22Rv1 (cell line): ENCODE measurements around the gene FGR.

Experiments used
- H3K27ac ChIP-seq: fragments of 450-650 bp; 2 replicates; pipeline ENCODE4 v1.5.1; 2017
- ZFX ChIP-seq: fragments of 450-650 bp; IDR thresholded peaks from 2 replicates; pipeline ENCODE4 v1.6.1; 2017; ENCODE audit warnings: antibody characterized with exemption, borderline replicate concordance
- TF ChIP-seq, protein P1 (sequence below): fragments of 450-650 bp; IDR thresholded peaks from 2 replicates; pipeline ENCODE4 v1.5.1; 2017; ENCODE audit warnings: mild to moderate bottlenecking

FGR gene

DNA sequence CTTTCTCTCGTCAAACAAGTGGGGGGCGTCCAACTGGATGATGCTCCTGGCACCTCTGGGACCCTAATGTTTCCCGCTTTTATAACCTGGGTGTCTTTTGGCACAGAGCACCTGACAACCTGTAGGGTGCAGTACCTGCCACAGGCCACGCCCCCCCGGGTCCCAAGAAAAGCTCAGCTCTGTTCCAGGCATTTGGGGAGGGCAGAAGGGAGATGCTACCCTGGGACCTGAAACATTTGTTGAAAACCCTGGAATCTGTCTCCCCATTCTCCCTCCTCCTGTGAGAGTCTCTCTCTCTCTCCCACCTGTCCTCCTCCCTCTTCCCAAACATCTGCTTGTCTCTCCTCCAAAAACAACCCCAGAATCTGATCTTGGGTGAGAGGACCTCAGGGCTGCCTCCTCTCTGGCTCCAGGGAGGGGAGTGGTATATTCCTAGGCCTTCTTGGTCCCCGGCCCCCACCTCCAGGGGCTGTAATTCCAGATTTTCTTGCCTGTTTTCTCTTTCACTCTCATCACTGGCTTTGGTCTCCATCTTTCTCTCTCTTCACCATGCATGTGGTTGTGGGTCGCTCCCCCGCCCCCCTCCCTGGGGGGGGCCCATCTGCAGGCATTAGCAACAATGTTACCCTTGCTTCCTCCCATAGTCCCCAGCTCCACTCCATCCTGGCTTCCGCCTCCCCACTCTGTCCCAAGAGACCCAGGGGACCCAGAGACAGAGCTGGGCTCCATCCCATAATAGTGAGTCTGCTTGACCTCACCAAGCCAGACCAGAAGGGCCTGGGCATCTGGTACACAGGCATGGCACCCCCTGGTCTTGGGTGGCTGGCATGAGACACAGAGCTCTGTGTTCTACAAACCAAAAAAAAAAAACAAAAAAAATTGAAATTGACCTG lies 35.1 kb downstream of the FGR start:
- no peak overlapping the region for H3K27ac ChIP-seq
- TF ChIP-seq, protein P1, sequence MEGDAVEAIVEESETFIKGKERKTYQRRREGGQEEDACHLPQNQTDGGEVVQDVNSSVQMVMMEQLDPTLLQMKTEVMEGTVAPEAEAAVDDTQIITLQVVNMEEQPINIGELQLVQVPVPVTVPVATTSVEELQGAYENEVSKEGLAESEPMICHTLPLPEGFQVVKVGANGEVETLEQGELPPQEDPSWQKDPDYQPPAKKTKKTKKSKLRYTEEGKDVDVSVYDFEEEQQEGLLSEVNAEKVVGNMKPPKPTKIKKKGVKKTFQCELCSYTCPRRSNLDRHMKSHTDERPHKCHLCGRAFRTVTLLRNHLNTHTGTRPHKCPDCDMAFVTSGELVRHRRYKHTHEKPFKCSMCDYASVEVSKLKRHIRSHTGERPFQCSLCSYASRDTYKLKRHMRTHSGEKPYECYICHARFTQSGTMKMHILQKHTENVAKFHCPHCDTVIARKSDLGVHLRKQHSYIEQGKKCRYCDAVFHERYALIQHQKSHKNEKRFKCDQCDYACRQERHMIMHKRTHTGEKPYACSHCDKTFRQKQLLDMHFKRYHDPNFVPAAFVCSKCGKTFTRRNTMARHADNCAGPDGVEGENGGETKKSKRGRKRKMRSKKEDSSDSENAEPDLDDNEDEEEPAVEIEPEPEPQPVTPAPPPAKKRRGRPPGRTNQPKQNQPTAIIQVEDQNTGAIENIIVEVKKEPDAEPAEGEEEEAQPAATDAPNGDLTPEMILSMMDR: no peak
- TF ChIP-seq ZFX: no peak

DNA sequence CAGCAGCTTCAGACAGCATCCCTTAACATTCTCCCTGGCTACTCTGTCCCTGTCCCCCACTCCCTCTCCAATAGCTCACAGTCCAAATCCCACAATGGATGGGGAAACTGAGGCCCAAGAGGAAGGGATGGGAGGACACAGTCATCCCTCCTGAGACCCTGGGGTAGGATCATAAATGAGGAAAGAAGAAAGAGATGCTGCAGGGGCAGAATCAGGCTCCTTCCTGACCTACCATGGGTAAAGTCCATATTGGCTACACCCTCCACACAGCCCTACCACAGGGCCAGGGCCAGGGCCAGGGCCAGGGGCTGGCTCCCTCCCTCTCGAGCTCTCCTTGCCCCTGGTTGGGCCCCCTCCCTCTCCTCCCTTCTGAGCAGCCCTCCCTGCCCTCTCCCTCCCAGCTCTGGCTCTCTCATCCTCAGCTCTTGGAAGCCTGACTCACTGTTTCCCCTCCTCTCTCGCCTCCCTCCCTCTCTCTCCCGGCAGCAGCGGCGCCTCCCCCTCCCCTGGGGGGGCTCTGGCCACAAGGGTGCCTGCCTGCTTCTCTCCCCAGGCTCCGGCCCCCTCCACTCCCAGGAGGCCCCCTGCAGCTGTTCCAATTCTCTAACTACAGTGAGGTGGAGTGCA lies 36.0 kb downstream of the FGR start:
- no peak overlapping the region for H3K27ac ChIP-seq
- TF ChIP-seq, protein P1: no peak
- no peak for TF ChIP-seq ZFX

DNA sequence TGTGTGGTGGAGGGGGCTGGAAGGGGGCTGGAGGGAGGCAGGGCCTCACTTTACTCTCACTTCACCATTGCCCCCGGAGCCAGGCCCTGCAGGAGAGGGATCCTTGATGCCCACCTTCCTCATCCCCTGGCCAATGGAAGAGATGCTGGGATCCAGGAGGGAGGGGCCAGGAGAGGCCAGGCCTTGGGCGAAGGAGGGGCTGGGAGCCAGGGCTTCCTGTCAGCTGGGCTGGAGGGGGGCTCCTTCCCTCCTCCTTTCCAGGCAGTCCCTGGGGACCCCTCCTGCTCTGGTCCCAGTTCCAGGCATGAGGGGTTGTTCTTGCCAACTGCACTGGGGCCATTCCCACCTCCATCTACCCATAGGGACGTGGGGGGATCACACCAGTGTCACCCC lies 36.7 kb downstream of the FGR start:
- H3K27ac ChIP-seq: no peak overlapping the region
- TF ChIP-seq, protein P1: no peak
- no peak for TF ChIP-seq ZFX

DNA sequence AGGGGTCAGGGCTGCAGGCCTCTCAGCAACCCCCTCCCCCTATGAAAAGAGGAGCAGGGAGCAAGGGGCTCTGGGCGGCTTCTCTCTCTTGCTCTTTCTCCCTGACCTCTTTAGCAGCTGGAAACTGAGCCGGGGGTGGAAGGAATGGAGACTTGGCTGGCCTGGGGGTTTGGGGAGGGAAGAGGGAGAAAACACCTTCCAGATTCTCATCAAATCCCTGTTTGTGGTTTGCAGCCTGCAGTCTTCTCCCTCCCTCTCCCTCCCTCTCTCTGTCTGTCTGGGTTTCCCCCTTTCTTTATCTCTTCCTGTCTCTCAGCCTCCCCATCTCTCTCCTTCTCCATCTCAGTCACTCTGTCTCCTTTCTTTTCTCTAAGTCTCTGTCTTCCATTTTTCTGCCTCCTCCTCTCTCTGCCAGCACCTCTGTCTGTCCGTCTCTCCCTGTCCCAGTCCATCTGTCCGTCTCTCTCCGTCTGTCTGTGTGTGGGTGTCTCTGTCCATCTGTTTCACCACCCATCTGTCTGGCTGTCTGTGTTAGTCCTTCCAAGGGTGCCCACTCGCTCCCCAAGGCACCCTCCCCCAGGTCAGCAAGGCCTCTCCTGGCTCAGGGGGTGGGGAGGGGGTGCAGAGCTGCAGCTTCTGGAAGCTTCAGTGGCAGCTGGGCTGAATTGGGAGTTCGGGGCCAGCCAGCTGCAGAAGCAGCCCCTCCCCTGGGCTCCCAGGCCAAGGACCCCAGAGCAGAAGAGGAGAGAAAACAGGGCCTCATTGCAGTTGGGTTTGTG lies 37.3 kb downstream of the FGR start:
- no peak for TF ChIP-seq ZFX
- TF ChIP-seq, protein P1: no peak
- H3K27ac ChIP-seq: no peak overlapping the region

DNA sequence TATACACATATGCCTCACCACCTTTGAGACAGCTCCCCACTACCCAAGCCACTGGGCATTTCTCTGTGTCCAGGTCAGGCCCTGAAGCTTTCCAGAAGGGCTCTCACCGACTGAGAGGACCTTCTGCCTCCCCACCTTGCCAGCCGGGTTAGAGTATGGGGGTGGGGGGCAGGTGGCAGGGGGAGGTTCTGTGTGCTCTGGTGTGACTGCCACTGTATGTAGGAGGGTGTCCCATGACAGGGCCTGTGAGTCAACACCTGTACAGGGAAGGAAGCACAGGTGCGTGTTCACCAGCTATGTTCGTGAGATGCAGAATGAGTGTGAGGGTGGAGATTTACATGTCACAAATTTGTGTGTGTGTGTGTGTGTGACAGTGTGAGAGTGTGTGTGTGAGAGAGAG lies 38.0 kb downstream of the FGR start:
- no peak overlapping the region for H3K27ac ChIP-seq
- no peak for TF ChIP-seq ZFX
- TF ChIP-seq, protein P1: no peak

DNA sequence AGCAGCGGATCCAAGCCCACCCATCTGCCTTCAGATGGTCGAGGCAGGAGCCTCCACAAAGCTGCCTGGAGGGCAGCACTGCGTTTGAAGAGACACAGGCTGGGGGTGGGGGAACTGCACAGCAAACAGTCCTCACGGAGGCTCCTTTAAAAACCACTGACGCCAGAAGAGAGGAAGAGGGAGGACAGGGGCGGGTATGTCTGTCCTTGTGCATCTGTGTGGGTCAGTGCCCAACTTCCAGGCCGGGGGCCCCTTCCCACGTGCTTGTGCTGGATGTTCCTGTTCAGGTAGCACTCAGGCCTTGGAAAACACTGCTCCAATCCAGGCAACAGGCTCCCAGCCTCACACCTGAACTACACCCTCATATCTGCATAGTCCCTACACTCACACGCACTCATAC lies 38.7 kb downstream of the FGR start:
- TF ChIP-seq, protein P1: no peak
- no peak for TF ChIP-seq ZFX
- H3K27ac ChIP-seq: no peak overlapping the region
